HG03103 (cell line): Measurements from ENCODE around the gene MVB12B.

ENCODE experiments used
- ATAC-seq: cut with Tn5 transposase; IDR thresholded peaks from one replicate; pipeline ENCODE4 v1.9.1; 2021; ENCODE audit warnings: low read depth; ENCODE audit not compliant: unreplicated experiment

MVB12B gene

GRCh38 chr9:126448865-126449577 lies 122.4 kb downstream of the MVB12B start:
- no peak for ATAC-seq

DNA sequence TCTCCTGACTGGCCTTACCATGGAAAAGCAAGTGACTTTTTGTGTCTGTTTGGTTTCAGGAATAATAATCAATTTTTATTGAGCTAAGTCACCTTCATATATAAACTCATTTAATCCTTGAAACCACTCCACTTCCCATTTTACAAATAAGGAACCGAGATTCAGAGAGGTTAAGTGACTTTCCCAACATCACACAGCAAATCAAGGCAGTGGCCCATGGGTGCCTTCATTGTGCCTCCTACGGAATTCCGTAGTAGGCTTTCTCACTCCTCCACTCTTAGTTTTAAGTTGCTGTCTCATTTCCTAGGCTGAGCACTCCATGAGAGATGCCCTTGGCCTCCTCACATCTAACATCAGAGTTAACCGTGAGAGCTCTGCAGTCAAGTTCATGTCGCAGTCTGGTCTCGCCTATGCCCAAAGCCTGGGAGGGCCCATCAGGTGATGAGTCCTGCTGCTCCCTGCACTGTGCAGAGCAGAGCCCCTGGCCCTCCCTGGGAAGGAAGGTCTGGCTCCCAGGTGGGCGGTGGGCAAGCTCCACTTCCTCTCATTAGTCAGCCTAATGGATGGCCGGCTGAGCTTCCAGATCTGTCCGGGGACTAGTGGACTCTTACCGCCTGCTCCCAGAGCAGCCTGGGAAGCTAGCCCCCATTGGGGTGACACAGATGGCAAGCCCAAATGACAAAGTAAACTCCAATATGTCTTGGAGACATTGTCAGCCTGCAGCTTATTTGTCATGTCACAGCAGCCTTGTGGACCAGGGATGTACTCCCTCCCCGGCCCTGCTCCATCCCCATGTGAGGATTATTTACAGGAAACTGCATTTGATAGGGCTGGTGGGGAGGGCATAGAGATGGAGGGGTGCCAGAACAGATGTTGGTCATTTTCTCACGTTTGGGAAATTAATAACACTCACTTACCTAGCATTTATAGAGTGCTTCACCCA lies 123.4 kb downstream of the MVB12B start:
- no peak for ATAC-seq

DNA sequence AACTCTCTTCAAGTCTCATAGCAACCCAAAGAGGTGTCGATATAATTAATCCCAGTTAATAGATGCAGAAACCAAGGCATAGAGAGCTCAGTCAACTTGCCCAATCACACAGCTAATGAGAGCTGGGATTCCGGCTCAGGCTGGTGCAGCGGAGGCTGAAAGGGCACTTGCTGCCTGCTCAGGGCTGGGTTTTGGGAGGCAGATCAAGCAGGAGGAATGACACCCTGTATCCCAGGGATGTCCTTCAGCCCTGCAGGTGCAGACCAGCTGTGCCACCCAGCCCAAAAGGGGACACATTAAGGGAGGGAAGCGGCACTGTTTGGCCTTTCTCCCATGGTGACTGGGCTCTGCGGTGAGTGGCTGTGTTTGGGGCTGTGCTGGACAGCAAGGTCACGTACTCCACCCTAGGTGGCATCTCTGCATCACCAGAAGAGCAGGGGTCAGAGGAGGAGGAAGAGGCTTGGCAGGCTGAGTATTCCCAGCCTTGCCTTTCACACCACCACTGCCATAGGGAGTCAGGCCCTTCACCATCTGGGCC lies 124.1 kb downstream of the MVB12B start:
- ATAC-seq: no peak

DNA sequence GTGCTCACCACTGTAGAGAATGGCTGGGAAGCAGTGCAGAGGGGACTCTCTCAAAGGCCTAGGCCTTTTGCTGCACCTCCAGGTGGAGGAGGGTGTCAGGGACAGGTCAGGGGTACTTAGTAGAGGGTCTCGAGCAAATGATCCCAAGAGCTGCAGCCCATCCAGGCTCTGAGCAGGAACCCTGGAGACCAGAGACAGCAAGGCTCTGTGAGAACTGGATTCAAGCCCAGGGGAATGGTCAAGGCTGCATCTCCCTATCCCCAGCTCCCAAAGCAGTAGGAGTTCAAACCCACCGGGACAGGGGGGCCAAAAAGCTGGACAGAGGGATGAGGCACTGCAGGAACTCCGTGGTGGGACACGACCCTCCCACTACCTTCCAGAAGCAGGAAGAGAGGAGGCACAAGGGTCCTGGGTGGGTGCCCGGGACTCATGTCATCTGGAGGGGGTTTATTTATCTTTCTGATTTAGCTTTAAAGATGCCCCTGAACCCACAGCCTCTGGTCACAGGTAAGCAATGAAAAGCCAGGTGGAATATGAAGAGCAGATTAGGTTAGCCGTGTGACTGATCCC lies 124.8 kb downstream of the MVB12B start:
- no peak for ATAC-seq

- ATAC-seq: no peak
Observed at GRCh38 chr9:126452106-126452505, 125.5 kb downstream of the MVB12B start.

DNA sequence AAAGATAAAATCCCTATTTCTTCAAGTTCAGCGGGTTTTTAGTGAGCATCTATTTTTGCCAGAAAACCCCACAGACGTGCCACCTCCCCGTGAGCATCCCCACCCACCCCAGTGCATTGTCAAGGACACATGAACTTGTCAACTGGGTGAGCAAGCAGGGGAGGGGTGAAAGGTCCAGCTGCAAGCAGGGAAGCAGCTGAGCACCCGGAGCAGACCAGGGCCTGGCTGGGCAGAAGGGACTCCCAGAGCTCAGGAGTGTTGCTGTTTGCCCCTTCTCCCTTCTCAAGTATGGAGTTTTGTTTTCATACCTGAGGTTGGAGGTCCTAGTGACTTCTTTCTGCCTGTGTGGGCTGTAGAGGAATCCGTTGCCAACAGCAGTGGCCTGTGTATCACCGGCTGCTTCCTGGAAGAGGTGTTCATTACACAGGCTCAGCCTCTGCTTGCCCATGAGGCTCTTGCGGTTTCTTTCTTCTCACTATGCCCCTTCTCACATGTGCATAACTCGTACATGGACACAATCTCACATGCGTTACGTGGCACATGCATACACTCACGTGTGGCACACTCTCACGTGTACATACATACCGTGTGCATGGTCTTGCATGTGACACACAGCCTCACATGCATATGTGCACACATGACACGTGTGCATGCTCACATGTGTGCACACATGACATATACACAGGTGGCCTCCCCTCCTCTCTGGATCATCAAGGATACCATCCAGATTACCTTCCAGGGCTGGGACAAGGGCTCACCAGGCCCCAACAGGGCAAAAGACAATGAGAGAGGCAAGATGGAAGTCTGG lies 126.7 kb downstream of the MVB12B start:
- ATAC-seq: no peak

- ATAC-seq: no peak
Observed at GRCh38 chr9:126454215-126454614, 127.6 kb downstream of the MVB12B start.

GRCh38 chr9:126454795-126455194 lies 128.2 kb downstream of the MVB12B start:
- ATAC-seq: no peak

DNA sequence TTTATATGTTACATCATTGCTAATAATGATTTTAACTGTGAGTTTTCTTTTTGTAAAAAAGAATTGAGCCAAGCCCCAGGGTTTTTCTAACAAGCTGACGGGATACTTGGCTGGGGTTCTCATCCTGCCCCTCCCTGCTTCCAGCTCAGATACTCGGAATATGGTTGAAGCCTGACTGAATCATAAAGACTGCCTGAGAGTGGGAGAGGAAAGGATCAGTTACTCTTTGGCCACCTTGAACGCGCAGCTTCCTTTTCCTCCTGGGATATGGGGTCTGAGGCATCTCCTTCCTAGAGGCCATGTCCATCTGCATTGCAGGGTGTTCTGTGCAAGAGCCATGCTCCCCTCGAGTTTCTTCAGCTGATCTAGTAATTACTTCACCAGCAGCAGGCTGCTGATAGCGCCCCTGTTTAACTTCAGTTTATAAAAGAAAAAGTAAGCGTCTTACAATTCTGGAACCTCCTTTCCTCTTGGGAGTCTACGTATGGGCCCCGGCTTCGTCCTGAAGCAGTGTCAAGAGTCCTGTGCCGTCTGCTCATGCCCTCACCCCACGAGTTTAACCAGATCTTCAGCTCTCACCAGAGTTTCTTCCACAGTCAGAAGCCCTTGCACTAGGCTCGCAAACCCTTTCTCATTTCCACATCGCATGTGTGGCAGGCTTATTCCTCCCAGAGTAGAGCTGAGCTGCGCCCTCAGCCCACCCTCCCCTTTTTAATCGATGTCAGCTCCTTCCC lies 130.0 kb downstream of the MVB12B start:
- no peak for ATAC-seq

GRCh38 chr9:126457175-126457547 lies 130.5 kb downstream of the MVB12B start:
- ATAC-seq: no peak

- ATAC-seq: no peak
Observed at GRCh38 chr9:126457890-126458289, 131.3 kb downstream of the MVB12B start.

- ATAC-seq: no peak
Observed at GRCh38 chr9:126459126-126459525, 132.5 kb downstream of the MVB12B start.

- ATAC-seq: no peak
Observed at GRCh38 chr9:126459546-126459945, 132.9 kb downstream of the MVB12B start.

DNA sequence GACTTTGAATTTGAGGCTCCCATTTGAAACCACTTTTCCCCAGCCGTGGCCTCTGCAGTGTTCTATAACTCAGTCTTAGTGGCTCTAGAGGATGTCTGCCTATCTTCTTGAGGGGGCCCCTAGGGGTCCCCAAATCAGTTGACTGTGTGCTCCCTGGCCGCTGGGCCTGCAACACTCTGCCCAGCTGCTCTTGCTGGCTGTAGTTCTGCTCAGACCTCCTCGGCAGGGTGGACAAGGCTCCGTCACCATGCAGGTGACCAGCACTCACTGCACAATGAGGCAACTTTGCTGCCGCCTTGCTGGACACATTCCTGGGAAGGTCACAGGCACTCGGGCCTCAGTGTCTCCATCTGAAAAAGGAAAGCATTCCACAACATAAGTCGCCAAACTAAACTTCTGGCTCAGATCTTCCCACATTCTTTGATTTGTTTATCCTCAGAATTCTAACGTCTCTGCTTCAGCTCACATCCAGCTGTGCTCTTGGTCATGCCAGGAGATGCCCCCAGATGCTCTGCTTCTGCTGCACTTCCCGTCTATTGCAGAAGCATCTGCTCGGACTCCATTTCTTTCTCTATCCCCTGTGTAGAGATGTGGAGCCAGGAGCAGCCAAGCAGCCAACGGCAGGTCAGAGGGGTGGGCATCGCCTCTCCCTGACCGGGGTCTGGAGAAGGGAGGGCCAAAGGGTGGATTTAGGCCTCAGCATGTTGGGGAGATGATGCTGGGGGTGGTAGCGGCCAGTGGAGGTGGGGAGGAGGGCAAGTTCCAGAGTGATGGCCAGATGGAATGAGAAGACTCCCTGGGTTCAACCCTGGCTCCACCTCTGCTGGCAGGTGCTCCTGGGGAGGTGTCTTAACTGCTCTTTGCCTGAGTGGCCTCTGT lies 133.6 kb downstream of the MVB12B start:
- no peak for ATAC-seq

DNA sequence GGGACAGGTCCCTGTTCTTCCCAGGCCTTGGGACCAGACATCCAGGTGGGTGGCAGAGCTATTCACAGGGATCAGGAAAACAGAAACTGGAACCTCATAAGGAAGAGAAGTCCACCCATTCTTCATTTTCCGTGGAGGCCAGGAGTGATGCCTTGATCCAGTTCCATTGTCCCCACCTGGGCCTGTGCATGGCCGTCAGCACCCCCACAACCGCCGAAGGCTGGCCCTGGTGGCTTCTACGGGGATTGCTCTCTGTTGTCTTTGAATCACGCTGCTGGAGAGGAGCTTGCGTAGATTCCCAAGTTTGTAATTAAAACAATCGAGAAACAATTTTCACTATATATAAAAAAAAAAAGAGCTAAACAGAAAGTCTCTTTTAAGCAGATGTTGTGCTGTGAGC lies 134.4 kb downstream of the MVB12B start:
- ATAC-seq: no peak

- ATAC-seq: no peak
Observed at GRCh38 chr9:126461608-126462007, 135.0 kb downstream of the MVB12B start.

DNA sequence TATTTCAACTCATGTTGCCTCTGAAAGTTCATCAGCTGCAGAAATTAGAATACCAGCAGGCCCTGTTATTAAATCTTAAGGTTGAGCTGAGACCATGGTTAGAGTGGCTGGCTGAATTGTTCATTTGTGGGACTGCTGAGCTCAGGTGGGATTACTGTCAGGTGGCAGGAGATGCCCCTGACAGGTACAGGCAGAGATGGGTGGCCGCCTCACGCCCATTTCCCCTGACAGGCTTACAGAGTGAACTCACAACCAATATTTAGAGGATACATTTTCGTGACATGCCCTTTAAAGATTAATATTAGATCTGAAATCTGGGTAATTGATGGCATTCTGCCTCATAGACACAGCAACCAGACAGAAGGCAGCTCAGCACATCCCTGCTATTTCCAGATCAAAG lies 136.0 kb downstream of the MVB12B start:
- no peak for ATAC-seq

DNA sequence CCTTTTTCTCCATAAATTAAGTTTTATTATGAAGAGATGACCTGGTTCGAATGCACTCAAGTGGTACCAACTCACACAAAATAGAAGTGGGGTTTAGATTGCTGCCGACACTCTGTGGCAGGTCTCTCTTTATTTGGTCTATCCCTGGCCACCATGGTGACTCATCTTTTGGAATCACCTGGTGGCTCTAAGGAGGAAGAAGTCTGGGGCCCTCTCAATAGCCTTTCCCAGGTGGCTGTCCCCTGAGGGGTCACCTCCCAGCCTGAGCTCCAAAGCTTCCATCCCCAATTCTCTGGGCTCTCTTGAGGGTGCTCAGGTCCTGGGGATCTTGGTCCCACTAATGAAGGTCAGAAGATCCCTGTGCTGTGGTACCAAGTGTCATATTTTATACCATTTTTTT lies 136.8 kb downstream of the MVB12B start:
- no peak for ATAC-seq
